Neutrophil (primary cell): ENCODE data around the gene ATP2B1.

Experiments
- H3K27ac ChIP-seq: fragments of 200-600 bp; sonication (generic); 2 replicates; pipeline ENCODE4 v1.5.1; 2016; ENCODE audit warnings: mild to moderate bottlenecking, moderate library complexity
- H3K27me3 ChIP-seq: fragments of 200-600 bp; sonication (generic); 2 replicates; pipeline ENCODE4 v1.6.0; 2016; ENCODE audit warnings: mild to moderate bottlenecking
- H3K36me3 ChIP-seq: fragments of 200-600 bp; sonication (generic); 2 replicates; pipeline ENCODE4 v1.5.1; 2017
- H3K4me1 ChIP-seq, 2 experiments: fragments of 200-600 bp in 1 of 2; sonication (generic) in 1 of 2; 1 replicate in 1 of 2; 2 replicates in 1 of 2; pipeline versions ENCODE4 v1.5.1 to v1.6.1; 2013 to 2016; ENCODE audit warnings: low read depth in 1 of 2, low read length in 1 of 2, mild to moderate bottlenecking in 1 of 2, moderate library complexity in 1 of 2; ENCODE audit not compliant: control insufficient read depth in 1 of 2, insufficient read depth in 1 of 2
- H3K4me3 ChIP-seq, 2 experiments: fragments of 200-600 bp in 1 of 2; sonication (generic) in 1 of 2; 1 replicate in 1 of 2; 2 replicates in 1 of 2; pipeline ENCODE4 v1.5.1; 2013 to 2016; ENCODE audit warnings: low read depth in 1 of 2, low read length in 1 of 2, mild to moderate bottlenecking in 1 of 2, moderate library complexity in 1 of 2
- H3K9me3 ChIP-seq: fragments of 200-600 bp; sonication (generic); 2 replicates; pipeline ENCODE4 v1.5.1; 2016
- CTCF ChIP-seq: fragments of 200-600 bp; sonication (generic); IDR thresholded peaks from 2 replicates; pipeline ENCODE4 v1.5.1; 2016; ENCODE audit warnings: antibody characterized with exemption

The ATP2B1 gene

GRCh38 chr12:89706986-89707702 is 1.5 kb downstream of the ATP2B1 start:
- no peaks in the 10 kb centered on the region for H3K36me3 ChIP-seq
- H3K4me3 ChIP-seq, result peak overlapping the region; percentile 89 to 91
- no peak for TF ChIP-seq CTCF
- H3K27me3 ChIP-seq, result peaks cover 39% of the 10 kb centered on the region
- H3K27ac ChIP-seq, result peak overlapping the region; percentile 99
- H3K4me1 ChIP-seq, result peaks cover 14 to 22% of the 10 kb centered on the region in 2 experiments
- no peaks in the 10 kb centered on the region for H3K9me3 ChIP-seq

- no peak overlapping the region for H3K27ac ChIP-seq
- peak overlapping the region; percentile 89 to 91 for H3K4me3 ChIP-seq
- H3K4me1 ChIP-seq, result peaks cover 14 to 22% of the 10 kb centered on the region in 2 experiments
Observed at GRCh38 chr12:89706551-89706950, 2.1 kb downstream of the ATP2B1 start.

GRCh38 chr12:89704457-89704856 is 4.2 kb downstream of the ATP2B1 start:
- Histone ChIP-seq H3K4me1 (peaks cover 7 to 14% of the 10 kb centered on the region in 2 experiments), H3K27me3 (peaks cover 22% of the 10 kb centered on the region), H3K36me3 (no peaks in the 10 kb centered on the region), H3K9me3 (no peaks in the 10 kb centered on the region), H3K27ac (no peak overlapping the region), H3K4me3 (no peak overlapping the region)
- TF ChIP-seq CTCF, result no peak

More at GRCh38 chr12:89706551-89706950, 2.1 kb downstream of the ATP2B1 start:
- TF ChIP-seq CTCF, result no peak
- Histone ChIP-seq H3K9me3 (no peaks in the 10 kb centered on the region), H3K36me3 (no peaks in the 10 kb centered on the region), H3K27me3 (peaks cover 33% of the 10 kb centered on the region)

- Histone ChIP-seq H3K27me3 (peaks cover 22% of the 10 kb centered on the region), H3K9me3 (no peaks in the 10 kb centered on the region), H3K27ac (no peak overlapping the region), H3K4me3 (no peak overlapping the region), H3K4me1 (peaks cover 7 to 14% of the 10 kb centered on the region in 2 experiments), H3K36me3 (no peaks in the 10 kb centered on the region)
- TF ChIP-seq CTCF, result no peak
Observed at GRCh38 chr12:89703768-89704167, 4.9 kb downstream of the ATP2B1 start.

- H3K36me3 ChIP-seq, result no peaks in the 10 kb centered on the region
- H3K4me3 ChIP-seq, result no peak overlapping the region
- peaks cover 6 to 9% of the 10 kb centered on the region in 2 experiments for H3K4me1 ChIP-seq
- no peak overlapping the region for H3K27ac ChIP-seq
- peaks cover 20% of the 10 kb centered on the region for H3K27me3 ChIP-seq
- H3K9me3 ChIP-seq, result no peaks in the 10 kb centered on the region
- TF ChIP-seq CTCF, result no peak
Observed at GRCh38 chr12:89702503-89702902, 6.1 kb downstream of the ATP2B1 start.
